Calu3 (cell line): ENCODE measurements around the gene GMDS. TPM values are rescaled to one million over a fixed set of nuclear protein-coding genes. Genes with fewer than 3 reads are reported as not detected.

ENCODE experiments used
- BruUV-seq: library from RNA; stranded (reverse); fragments of 400-500 nt; replicated peaks from 2 replicates; lab custom pipeline; 2021; lab: Mats Ljungman, UMichigan
- CTCF ChIA-PET: fragments of 300-600 bp; sonication (Branson Sonifier 250); formaldehyde crosslinking; loops from one replicate; lab custom pipeline; 2022; ENCODE audit warnings: antibody characterized with exemption; lab: Charles Lee
- DNase-seq: peaks from one replicate; pipeline ENCODE4 v3.0.0; 2022
- H3K27ac Mint-ChIP-seq: one replicate; pipeline ENCODE4 v1.8.0; 2022; ENCODE audit warnings: mixed read lengths; ENCODE audit not compliant: unreplicated experiment
- H3K27me3 Mint-ChIP-seq: one replicate; pipeline ENCODE4 v1.8.0; 2022; ENCODE audit warnings: mixed read lengths; ENCODE audit not compliant: unreplicated experiment
- H3K36me3 Mint-ChIP-seq: one replicate; pipeline ENCODE4 v1.8.0; 2022; ENCODE audit warnings: mild to moderate bottlenecking, moderate library complexity, mixed read lengths; ENCODE audit not compliant: insufficient read depth, unreplicated experiment
- H3K4me1 Mint-ChIP-seq: one replicate; pipeline ENCODE4 v1.8.0; 2022; ENCODE audit warnings: mild to moderate bottlenecking, low read depth, mixed read lengths; ENCODE audit not compliant: unreplicated experiment
- H3K4me3 Mint-ChIP-seq: one replicate; pipeline ENCODE4 v1.8.0; 2022; ENCODE audit warnings: mild to moderate bottlenecking, low read depth, moderate library complexity, mixed read lengths; ENCODE audit not compliant: unreplicated experiment
- H3K9me3 Mint-ChIP-seq: one replicate; pipeline ENCODE4 v1.8.0; 2022; ENCODE audit warnings: low read depth, mixed read lengths; ENCODE audit not compliant: unreplicated experiment
- intact Hi-C: fragments of 100-400 bp; cut with micrococcal nuclease; formaldehyde crosslinking; loops from one replicate; pipeline ENCODE4 v1.10.0; 2022; ENCODE audit not compliant: unreplicated experiment
- total RNA-seq: library from RNA; stranded (reverse); gene quantifications from 2 replicates; pipeline ENCODE4 v1.2.3, GENCODE V29; 2022
- TF ChIP-seq, protein P1 (sequence below): fragments of 200-600 bp; IDR thresholded peaks from one replicate; pipeline ENCODE4 v1.8.0; 2022; ENCODE audit warnings: antibody characterized with exemption; ENCODE audit not compliant: unreplicated experiment

The GMDS gene
- total RNA-seq, 1 experiment from 2014 or later, result 58.2 TPM

DNA sequence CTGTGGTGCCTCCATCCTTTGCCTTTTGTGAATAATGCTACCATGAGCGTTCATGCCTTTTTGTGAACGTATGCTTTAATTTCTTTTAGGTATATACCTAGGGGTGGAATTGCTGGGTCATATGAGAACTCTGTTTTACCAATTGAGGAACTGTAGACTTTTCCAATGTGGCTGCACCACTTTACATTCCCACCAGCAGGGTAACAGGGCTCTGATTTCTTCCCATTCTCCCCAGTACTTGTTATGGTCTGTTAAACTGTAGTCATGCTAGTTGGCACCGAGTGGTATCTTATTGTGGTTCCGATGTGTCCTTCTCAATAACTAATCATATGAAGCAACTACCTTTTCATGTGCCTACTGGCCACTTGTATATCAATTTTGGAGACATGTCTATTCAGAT, 312.1 kb downstream of the GMDS start:
- no peak overlapping the region for H3K27ac Mint-ChIP-seq

GRCh38 chr6:1931817-1932216, 313.6 kb downstream of the GMDS start:
- CTCF ChIA-PET, result no interaction called here
- no peaks in the 10 kb centered on the region for H3K27me3 Mint-ChIP-seq
- H3K4me1 Mint-ChIP-seq, result no peaks in the 10 kb centered on the region
- no TSS peak for BruUV-seq
- DNase-seq, result no peak
- no peak overlapping the region for H3K27ac Mint-ChIP-seq
- TF ChIP-seq, protein P1, sequence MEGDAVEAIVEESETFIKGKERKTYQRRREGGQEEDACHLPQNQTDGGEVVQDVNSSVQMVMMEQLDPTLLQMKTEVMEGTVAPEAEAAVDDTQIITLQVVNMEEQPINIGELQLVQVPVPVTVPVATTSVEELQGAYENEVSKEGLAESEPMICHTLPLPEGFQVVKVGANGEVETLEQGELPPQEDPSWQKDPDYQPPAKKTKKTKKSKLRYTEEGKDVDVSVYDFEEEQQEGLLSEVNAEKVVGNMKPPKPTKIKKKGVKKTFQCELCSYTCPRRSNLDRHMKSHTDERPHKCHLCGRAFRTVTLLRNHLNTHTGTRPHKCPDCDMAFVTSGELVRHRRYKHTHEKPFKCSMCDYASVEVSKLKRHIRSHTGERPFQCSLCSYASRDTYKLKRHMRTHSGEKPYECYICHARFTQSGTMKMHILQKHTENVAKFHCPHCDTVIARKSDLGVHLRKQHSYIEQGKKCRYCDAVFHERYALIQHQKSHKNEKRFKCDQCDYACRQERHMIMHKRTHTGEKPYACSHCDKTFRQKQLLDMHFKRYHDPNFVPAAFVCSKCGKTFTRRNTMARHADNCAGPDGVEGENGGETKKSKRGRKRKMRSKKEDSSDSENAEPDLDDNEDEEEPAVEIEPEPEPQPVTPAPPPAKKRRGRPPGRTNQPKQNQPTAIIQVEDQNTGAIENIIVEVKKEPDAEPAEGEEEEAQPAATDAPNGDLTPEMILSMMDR, result no peak
- H3K4me3 Mint-ChIP-seq, result no peak overlapping the region
- intact Hi-C loops, result no loop called here
- no peaks in the 10 kb centered on the region for H3K9me3 Mint-ChIP-seq
- H3K36me3 Mint-ChIP-seq, result no peaks in the 10 kb centered on the region

More for the DNA sequence above, 312.1 kb downstream of the GMDS start:
- TF ChIP-seq, protein P1, result no peak
- no TSS peak for BruUV-seq
- intact Hi-C loops, result no loop called here
- DNase-seq, result no peak
- no peaks in the 10 kb centered on the region for H3K9me3 Mint-ChIP-seq
- no peak overlapping the region for H3K4me3 Mint-ChIP-seq
- H3K27me3 Mint-ChIP-seq, result no peaks in the 10 kb centered on the region
- CTCF ChIA-PET, result no interaction called here
- H3K36me3 Mint-ChIP-seq, result no peaks in the 10 kb centered on the region
- no peaks in the 10 kb centered on the region for H3K4me1 Mint-ChIP-seq

DNA sequence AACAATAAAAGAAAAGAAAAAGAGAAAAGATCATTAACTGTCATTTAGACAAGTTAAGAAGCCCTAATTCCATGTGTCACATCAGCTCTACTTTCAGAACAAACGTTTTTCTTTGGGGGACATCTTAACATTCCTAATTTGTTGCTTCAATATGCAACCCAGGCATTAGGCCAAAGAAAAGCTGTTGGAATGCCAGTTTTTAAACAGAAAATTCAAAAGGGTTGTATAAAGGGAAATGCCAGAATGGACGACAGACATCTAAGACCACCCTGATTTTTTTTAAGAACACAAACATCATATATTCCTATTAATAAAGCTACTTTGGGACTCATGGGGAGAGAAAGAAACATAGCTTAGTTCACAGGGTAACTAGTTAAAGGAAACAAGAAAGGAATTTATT, 315.0 kb downstream of the GMDS start:
- no peaks in the 10 kb centered on the region for H3K4me1 Mint-ChIP-seq
- H3K9me3 Mint-ChIP-seq, result no peaks in the 10 kb centered on the region
- no peaks in the 10 kb centered on the region for H3K27me3 Mint-ChIP-seq
- DNase-seq, result no peak
- intact Hi-C loops, result no loop called here
- TF ChIP-seq, protein P1, result no peak
- no TSS peak for BruUV-seq
- CTCF ChIA-PET, result no interaction called here
- no peak overlapping the region for H3K4me3 Mint-ChIP-seq
- H3K27ac Mint-ChIP-seq, result no peak overlapping the region
- H3K36me3 Mint-ChIP-seq, result no peaks in the 10 kb centered on the region

DNA sequence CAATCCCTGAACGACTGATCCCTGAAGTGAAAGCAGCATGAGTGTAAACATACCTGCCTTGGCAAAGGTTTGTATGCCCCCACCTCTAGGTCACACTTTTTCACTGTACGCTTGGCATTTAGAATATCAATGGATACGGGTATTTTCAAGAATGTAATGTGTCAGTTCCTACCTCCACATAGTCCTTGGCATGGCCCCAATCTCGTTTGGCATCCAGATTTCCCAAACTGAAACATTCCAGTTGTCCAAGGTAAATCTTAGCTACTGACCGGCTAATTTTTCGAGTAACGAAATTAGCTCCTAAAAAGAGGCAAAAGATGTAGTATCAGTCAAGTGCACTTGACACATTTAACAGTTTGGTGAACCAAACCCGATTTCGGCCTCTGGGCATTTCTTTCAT, 315.5 kb downstream of the GMDS start:
- CTCF ChIA-PET, result no interaction called here
- Mint-ChIP-seq H3K4me1 (no peaks in the 10 kb centered on the region), H3K36me3 (no peaks in the 10 kb centered on the region), H3K9me3 (no peaks in the 10 kb centered on the region), H3K27me3 (no peaks in the 10 kb centered on the region), H3K27ac (no peak overlapping the region), H3K4me3 (no peak overlapping the region)
- intact Hi-C loops, result no loop called here
- TF ChIP-seq, protein P1, result no peak
- DNase-seq, result no peak
- BruUV-seq, result no TSS peak
